K562 (cell line): ENCODE results near the gene NAALAD2. TPM values are rescaled to one million over a fixed set of nuclear protein-coding genes. Genes with fewer than 3 reads are reported as not detected.
A peak's percentile ranks its signal among the peaks of the same experiment; 100 is the strongest.

Experiments
- CXXC5 ChIP-seq: fragments of 250-450 bp; sonication (Bioruptor Pico); IDR thresholded peaks from 2 replicates; pipeline ENCODE4 v1.8.0; 2022; ENCODE audit warnings: inconsistent platforms, mild to moderate bottlenecking, moderate library complexity
- L3MBTL2 ChIP-seq: fragments of 450-650 bp; IDR thresholded peaks from 2 replicates; pipeline ENCODE4 v1.6.1; 2016; ENCODE audit warnings: mild to moderate bottlenecking, moderate library complexity
- PHF8 ChIP-seq: fragments of 200-600 bp; sonication (generic); IDR thresholded peaks from 2 replicates; pipeline ENCODE4 v1.6.1; 2012; ENCODE audit warnings: mixed run types, mild to moderate bottlenecking, inconsistent platforms, low read length, moderate library complexity, borderline replicate concordance
- POLR2G ChIP-seq: fragments of 200-400 bp; formaldehyde crosslinking; IDR thresholded peaks from 2 replicates; pipeline ENCODE4 v1.6.1; 2017; ENCODE audit warnings: low read depth, mild to moderate bottlenecking, antibody characterized with exemption, low read length, moderate library complexity
- RBFOX2 ChIP-seq: fragments of 200-400 bp; formaldehyde crosslinking; IDR thresholded peaks from 2 replicates; pipeline ENCODE4 v1.6.1; 2017; ENCODE audit warnings: low read depth, mild to moderate bottlenecking, low read length, moderate library complexity
- ZNF431 ChIP-seq: sonication (generic); formaldehyde crosslinking; IDR thresholded peaks from 2 replicates; pipeline ENCODE4 v1.8.0; 2022; ENCODE audit warnings: mild to moderate bottlenecking, missing genetic modification reagents
- polyA plus RNA-seq, 8 experiments: library from polyadenylated mRNA; depleted of rRNA in 4 of 8; stranded (reverse) in 5 of 8; unstranded in 3 of 8; fragments of >200 nt; fragmentation: Nextera tagmentation in 2 of 8; fragmentation: Illumina TruSeq in 1 of 8; extraction: Ambion mirVana in 2 of 8; extraction: Trizol in 1 of 8; gene quantifications; 2 replicates each; pipeline versions ENCODE4 v1.2.1 to v1.2.3, GENCODE V29; 2011 to 2014; ENCODE audit warnings: inconsistent platforms in 1 of 8, missing spikeins in 1 of 8
- total RNA-seq, 7 experiments: library from RNA; depleted of rRNA in 6 of 7; stranded (reverse); fragments of >200 nt in 6 of 7; fragmentation: Illumina TruSeq in 2 of 7; extraction: Trizol in 2 of 7; gene quantifications; 2 replicates each; pipeline versions ENCODE4 v1.2.1 to v1.2.3, GENCODE V29; 2011 to 2021; ENCODE audit warnings: low replicate concordance in 1 of 7
- TF ChIP-seq, protein P1 (sequence below): fragments of 450-650 bp; IDR thresholded peaks from 2 replicates; pipeline ENCODE4 v1.6.1; 2016; ENCODE audit warnings: mild to moderate bottlenecking, moderate library complexity
- TF ChIP-seq, protein P2 (sequence below), 2 experiments: IDR thresholded peaks; 2 replicates each; pipeline ENCODE4 v1.6.1; 2011; ENCODE audit warnings: borderline replicate concordance in 1 of 2, control low read depth in 1 of 2, low read depth in 1 of 2, low read length in 1 of 2, mild to moderate bottlenecking in 1 of 2, mixed read lengths in 1 of 2, moderate library complexity in 1 of 2; ENCODE audit not compliant: insufficient read depth in 1 of 2, insufficient read length in 1 of 2, poor library complexity in 1 of 2, severe bottlenecking in 1 of 2; ENCODE audit errors: extremely low read depth in 1 of 2
- TF ChIP-seq, protein P3 (sequence below): sonication (generic); formaldehyde crosslinking; IDR thresholded peaks from 2 replicates; pipeline ENCODE4 v1.9.0; 2022; ENCODE audit warnings: mild to moderate bottlenecking, missing genetic modification reagents
- TF ChIP-seq, protein P4 (sequence below): sonication (generic); formaldehyde crosslinking; IDR thresholded peaks from 2 replicates; pipeline ENCODE4 v1.8.1; 2023; ENCODE audit warnings: mild to moderate bottlenecking, missing genetic modification reagents

NAALAD2 gene
- total and polyA plus RNA-seq, 9 of the 15 experiments (the other 6 are each of a cell fraction or from before 2014, with no cell fraction given): 0.05 to 0.24 (median 0.12) TPM

DNA sequence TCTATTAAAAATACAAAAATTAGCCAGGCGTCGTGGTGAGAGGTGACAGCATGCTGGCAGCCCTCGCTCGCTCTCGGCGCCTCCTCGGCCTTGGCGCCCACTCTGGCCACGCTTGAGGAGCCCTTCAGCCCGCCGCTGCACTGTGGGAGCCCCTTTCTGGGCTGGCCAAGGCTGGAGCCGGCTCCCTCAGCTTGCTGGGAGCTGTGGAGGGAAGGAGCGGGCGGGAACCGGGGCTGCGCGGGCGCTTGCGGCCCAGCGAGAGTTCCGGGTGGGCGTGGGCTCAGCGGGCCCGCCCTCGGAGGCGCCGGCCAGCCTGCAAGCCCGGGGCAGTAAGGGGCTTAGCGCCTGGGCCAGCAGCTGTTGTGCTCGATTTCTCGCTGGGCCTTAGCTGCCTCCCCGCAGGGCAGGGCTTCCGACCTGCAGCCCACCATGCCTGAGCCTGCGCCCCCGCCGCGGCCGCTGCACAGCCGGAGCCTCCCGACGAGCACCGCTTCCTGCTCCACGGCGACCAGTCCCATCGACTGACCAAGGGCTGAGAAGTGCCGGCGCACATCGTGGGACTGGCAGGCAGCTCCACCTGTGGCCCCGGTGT lies 32.6 kb downstream of the NAALAD2 start (continued):
- TF ChIP-seq, protein P1, sequence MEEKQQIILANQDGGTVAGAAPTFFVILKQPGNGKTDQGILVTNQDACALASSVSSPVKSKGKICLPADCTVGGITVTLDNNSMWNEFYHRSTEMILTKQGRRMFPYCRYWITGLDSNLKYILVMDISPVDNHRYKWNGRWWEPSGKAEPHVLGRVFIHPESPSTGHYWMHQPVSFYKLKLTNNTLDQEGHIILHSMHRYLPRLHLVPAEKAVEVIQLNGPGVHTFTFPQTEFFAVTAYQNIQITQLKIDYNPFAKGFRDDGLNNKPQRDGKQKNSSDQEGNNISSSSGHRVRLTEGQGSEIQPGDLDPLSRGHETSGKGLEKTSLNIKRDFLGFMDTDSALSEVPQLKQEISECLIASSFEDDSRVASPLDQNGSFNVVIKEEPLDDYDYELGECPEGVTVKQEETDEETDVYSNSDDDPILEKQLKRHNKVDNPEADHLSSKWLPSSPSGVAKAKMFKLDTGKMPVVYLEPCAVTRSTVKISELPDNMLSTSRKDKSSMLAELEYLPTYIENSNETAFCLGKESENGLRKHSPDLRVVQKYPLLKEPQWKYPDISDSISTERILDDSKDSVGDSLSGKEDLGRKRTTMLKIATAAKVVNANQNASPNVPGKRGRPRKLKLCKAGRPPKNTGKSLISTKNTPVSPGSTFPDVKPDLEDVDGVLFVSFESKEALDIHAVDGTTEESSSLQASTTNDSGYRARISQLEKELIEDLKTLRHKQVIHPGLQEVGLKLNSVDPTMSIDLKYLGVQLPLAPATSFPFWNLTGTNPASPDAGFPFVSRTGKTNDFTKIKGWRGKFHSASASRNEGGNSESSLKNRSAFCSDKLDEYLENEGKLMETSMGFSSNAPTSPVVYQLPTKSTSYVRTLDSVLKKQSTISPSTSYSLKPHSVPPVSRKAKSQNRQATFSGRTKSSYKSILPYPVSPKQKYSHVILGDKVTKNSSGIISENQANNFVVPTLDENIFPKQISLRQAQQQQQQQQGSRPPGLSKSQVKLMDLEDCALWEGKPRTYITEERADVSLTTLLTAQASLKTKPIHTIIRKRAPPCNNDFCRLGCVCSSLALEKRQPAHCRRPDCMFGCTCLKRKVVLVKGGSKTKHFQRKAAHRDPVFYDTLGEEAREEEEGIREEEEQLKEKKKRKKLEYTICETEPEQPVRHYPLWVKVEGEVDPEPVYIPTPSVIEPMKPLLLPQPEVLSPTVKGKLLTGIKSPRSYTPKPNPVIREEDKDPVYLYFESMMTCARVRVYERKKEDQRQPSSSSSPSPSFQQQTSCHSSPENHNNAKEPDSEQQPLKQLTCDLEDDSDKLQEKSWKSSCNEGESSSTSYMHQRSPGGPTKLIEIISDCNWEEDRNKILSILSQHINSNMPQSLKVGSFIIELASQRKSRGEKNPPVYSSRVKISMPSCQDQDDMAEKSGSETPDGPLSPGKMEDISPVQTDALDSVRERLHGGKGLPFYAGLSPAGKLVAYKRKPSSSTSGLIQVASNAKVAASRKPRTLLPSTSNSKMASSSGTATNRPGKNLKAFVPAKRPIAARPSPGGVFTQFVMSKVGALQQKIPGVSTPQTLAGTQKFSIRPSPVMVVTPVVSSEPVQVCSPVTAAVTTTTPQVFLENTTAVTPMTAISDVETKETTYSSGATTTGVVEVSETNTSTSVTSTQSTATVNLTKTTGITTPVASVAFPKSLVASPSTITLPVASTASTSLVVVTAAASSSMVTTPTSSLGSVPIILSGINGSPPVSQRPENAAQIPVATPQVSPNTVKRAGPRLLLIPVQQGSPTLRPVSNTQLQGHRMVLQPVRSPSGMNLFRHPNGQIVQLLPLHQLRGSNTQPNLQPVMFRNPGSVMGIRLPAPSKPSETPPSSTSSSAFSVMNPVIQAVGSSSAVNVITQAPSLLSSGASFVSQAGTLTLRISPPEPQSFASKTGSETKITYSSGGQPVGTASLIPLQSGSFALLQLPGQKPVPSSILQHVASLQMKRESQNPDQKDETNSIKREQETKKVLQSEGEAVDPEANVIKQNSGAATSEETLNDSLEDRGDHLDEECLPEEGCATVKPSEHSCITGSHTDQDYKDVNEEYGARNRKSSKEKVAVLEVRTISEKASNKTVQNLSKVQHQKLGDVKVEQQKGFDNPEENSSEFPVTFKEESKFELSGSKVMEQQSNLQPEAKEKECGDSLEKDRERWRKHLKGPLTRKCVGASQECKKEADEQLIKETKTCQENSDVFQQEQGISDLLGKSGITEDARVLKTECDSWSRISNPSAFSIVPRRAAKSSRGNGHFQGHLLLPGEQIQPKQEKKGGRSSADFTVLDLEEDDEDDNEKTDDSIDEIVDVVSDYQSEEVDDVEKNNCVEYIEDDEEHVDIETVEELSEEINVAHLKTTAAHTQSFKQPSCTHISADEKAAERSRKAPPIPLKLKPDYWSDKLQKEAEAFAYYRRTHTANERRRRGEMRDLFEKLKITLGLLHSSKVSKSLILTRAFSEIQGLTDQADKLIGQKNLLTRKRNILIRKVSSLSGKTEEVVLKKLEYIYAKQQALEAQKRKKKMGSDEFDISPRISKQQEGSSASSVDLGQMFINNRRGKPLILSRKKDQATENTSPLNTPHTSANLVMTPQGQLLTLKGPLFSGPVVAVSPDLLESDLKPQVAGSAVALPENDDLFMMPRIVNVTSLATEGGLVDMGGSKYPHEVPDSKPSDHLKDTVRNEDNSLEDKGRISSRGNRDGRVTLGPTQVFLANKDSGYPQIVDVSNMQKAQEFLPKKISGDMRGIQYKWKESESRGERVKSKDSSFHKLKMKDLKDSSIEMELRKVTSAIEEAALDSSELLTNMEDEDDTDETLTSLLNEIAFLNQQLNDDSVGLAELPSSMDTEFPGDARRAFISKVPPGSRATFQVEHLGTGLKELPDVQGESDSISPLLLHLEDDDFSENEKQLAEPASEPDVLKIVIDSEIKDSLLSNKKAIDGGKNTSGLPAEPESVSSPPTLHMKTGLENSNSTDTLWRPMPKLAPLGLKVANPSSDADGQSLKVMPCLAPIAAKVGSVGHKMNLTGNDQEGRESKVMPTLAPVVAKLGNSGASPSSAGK: peak; percentile 93
- TF ChIP-seq RBFOX2: peak; percentile 31; the same call in 1 of the 2 replicates
- TF ChIP-seq, protein P2, sequence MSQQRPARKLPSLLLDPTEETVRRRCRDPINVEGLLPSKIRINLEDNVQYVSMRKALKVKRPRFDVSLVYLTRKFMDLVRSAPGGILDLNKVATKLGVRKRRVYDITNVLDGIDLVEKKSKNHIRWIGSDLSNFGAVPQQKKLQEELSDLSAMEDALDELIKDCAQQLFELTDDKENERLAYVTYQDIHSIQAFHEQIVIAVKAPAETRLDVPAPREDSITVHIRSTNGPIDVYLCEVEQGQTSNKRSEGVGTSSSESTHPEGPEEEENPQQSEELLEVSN (IDR thresholded peaks at IDR 0.05; ENCODE audit: borderline replicate concordance in 1 of 2, extremely low read depth in 1 of 2, insufficient read depth in 1 of 2, insufficient read length in 1 of 2, low read depth in 1 of 2, low read length in 1 of 2, poor library complexity in 1 of 2, severe bottlenecking in 1 of 2): peak; percentile 50 to 93
- TF ChIP-seq, protein P3, sequence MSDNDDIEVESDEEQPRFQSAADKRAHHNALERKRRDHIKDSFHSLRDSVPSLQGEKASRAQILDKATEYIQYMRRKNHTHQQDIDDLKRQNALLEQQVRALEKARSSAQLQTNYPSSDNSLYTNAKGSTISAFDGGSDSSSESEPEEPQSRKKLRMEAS (CRISPR knock-in tag): peak; percentile 44; the same call in 1 of the 2 replicates
- peak; percentile 28; the same call in 1 of the 2 replicates for TF ChIP-seq ZNF431 (CRISPR knock-in tag)
- 0 out of 2 replicates have a peak, but pooled peaks have one; percentile 30 for TF ChIP-seq CXXC5 (CRISPR knock-in tag)
- TF ChIP-seq L3MBTL2: peak; percentile 96
- TF ChIP-seq, protein P4, sequence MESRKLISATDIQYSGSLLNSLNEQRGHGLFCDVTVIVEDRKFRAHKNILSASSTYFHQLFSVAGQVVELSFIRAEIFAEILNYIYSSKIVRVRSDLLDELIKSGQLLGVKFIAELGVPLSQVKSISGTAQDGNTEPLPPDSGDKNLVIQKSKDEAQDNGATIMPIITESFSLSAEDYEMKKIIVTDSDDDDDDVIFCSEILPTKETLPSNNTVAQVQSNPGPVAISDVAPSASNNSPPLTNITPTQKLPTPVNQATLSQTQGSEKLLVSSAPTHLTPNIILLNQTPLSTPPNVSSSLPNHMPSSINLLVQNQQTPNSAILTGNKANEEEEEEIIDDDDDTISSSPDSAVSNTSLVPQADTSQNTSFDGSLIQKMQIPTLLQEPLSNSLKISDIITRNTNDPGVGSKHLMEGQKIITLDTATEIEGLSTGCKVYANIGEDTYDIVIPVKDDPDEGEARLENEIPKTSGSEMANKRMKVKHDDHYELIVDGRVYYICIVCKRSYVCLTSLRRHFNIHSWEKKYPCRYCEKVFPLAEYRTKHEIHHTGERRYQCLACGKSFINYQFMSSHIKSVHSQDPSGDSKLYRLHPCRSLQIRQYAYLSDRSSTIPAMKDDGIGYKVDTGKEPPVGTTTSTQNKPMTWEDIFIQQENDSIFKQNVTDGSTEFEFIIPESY (CRISPR knock-in tag): peak; percentile 54; the same call in 1 of the 2 replicates
- peak; percentile 54 for TF ChIP-seq POLR2G
- peak; percentile 34; the same call in 1 of the 2 replicates for TF ChIP-seq PHF8
